WTC11 (cell line): ENCODE measurements around the gene DYNLL1. TPM values are rescaled to one million over a fixed set of nuclear protein-coding genes. Genes with fewer than 3 reads are reported as not detected.

Experiments
- ATAC-seq: fragments of 200-7000 bp; cut with Tn5 transposase; 2 replicates; pipeline ENCODE4 v1.10.0; 2021; ENCODE audit warnings: mild to moderate bottlenecking, moderate library complexity
- CTCF ChIA-PET: fragments of 300-600 bp; sonication (Branson Sonifier 250); formaldehyde crosslinking; loops from one replicate; lab custom pipeline; 2021; ENCODE audit warnings: antibody characterized with exemption; lab: Charles Lee
- POLR2A ChIA-PET: fragments of 350-600 bp; sonication (Branson Sonifier 250); formaldehyde crosslinking; loops from one replicate; lab custom pipeline; 2021; ENCODE audit warnings: antibody characterized with exemption; lab: Charles Lee
- DNase-seq: peaks from one replicate; pipeline ENCODE4 v3.0.0; 2021; ENCODE audit warnings: low spot score
- H3K27ac Mint-ChIP-seq: 2 replicates; pipeline ENCODE4 v1.8.0; 2021; ENCODE audit warnings: mixed read lengths
- H3K27me3 Mint-ChIP-seq: 2 replicates; pipeline ENCODE4 v1.8.0; 2021; ENCODE audit warnings: low read depth, mild to moderate bottlenecking, moderate library complexity, mixed read lengths
- H3K36me3 Mint-ChIP-seq: 2 replicates; pipeline ENCODE4 v1.8.0; 2021; ENCODE audit warnings: mixed read lengths
- H3K4me1 Mint-ChIP-seq: 2 replicates; pipeline ENCODE4 v1.8.0; 2022; ENCODE audit warnings: mixed read lengths
- H3K4me3 Mint-ChIP-seq: 2 replicates; pipeline ENCODE4 v1.8.0; 2021; ENCODE audit warnings: mild to moderate bottlenecking, moderate library complexity, mixed read lengths
- H3K9me3 Mint-ChIP-seq: 2 replicates; pipeline ENCODE4 v1.8.0; 2021; ENCODE audit warnings: mixed read lengths
- CREM ChIP-seq: sonication (generic); formaldehyde crosslinking; IDR thresholded peaks from 2 replicates; pipeline ENCODE4 v1.8.1; 2022; ENCODE audit warnings: mild to moderate bottlenecking, missing genetic modification reagents, moderate library complexity
- EMX1 ChIP-seq: fragments of 250-450 bp; sonication (Bioruptor Pico); IDR thresholded peaks from 2 replicates; pipeline ENCODE4 v1.8.0; 2021; ENCODE audit warnings: mild to moderate bottlenecking
- ESRRA ChIP-seq: sonication (generic); formaldehyde crosslinking; IDR thresholded peaks from 2 replicates; pipeline ENCODE4 v1.8.1; 2022; ENCODE audit warnings: mild to moderate bottlenecking, missing genetic modification reagents, borderline replicate concordance
- IRF2 ChIP-seq: sonication (generic); formaldehyde crosslinking; IDR thresholded peaks from 2 replicates; pipeline ENCODE4 v1.8.0; 2022; ENCODE audit warnings: low read depth, missing genetic modification reagents, borderline replicate concordance
- JAZF1 ChIP-seq: fragments of 250-450 bp; sonication (Bioruptor Pico); IDR thresholded peaks from 2 replicates; pipeline ENCODE4 v1.9.0; 2021; ENCODE audit warnings: moderate library complexity, mild to moderate bottlenecking, inconsistent platforms
- MXD4 ChIP-seq: fragments of 250-450 bp; sonication (Bioruptor Pico); IDR thresholded peaks from 2 replicates; pipeline ENCODE4 v1.8.0; 2021; ENCODE audit warnings: mild to moderate bottlenecking, moderate library complexity, borderline replicate concordance
- MYBL2 ChIP-seq: sonication (generic); formaldehyde crosslinking; IDR thresholded peaks from 2 replicates; pipeline ENCODE4 v1.8.1; 2023; ENCODE audit warnings: mild to moderate bottlenecking, moderate library complexity, missing genetic modification reagents
- SP1 ChIP-seq: sonication (generic); formaldehyde crosslinking; conservative IDR thresholded peaks from 2 replicates; pipeline ENCODE4 v1.8.1; 2022; ENCODE audit warnings: missing genetic modification reagents
- TP53 ChIP-seq: sonication (generic); formaldehyde crosslinking; IDR thresholded peaks from 2 replicates; pipeline ENCODE4 v1.8.1; 2023; ENCODE audit warnings: mild to moderate bottlenecking, missing genetic modification reagents
- ZNF138 ChIP-seq: sonication (generic); formaldehyde crosslinking; conservative IDR thresholded peaks from 2 replicates; pipeline ENCODE4 v1.8.1; 2022; ENCODE audit warnings: mild to moderate bottlenecking, moderate library complexity, missing genetic modification reagents
- ZNF396 ChIP-seq: fragments of 250-450 bp; sonication (Bioruptor Pico); IDR thresholded peaks from 2 replicates; pipeline ENCODE4 v1.8.0; 2021; ENCODE audit warnings: mild to moderate bottlenecking, moderate library complexity, borderline replicate concordance
- ZNF423 ChIP-seq: fragments of 250-450 bp; sonication (Bioruptor Pico); IDR thresholded peaks from 2 replicates; pipeline ENCODE4 v2.1.2; 2022; ENCODE audit warnings: mild to moderate bottlenecking, moderate library complexity
- ZNF671 ChIP-seq: fragments of 250-450 bp; sonication (Bioruptor Pico); IDR thresholded peaks from 2 replicates; pipeline ENCODE4 v1.8.0; 2021; ENCODE audit warnings: mild to moderate bottlenecking
- total RNA-seq: library from RNA; stranded (reverse); gene quantifications from 3 replicates; pipeline ENCODE4 v1.2.3, GENCODE V29; 2021
- TF ChIP-seq, protein P1 (sequence below): sonication (generic); formaldehyde crosslinking; IDR thresholded peaks from 2 replicates; pipeline ENCODE4 v1.8.1; 2022; ENCODE audit warnings: low read depth, mild to moderate bottlenecking, moderate library complexity, missing genetic modification reagents, borderline replicate concordance
- TF ChIP-seq, protein P2 (sequence below): sonication (generic); formaldehyde crosslinking; IDR thresholded peaks from 2 replicates; pipeline ENCODE4 v1.8.1; 2023; ENCODE audit warnings: mild to moderate bottlenecking, missing genetic modification reagents, moderate library complexity
- TF ChIP-seq, protein P3 (sequence below): fragments of 250-450 bp; sonication (Bioruptor Pico); IDR thresholded peaks from 2 replicates; pipeline ENCODE4 v1.9.0; 2021; ENCODE audit warnings: mild to moderate bottlenecking
- TF ChIP-seq, protein P4 (sequence below): sonication (generic); formaldehyde crosslinking; IDR thresholded peaks from 2 replicates; pipeline ENCODE4 v1.8.0; 2022; ENCODE audit warnings: mild to moderate bottlenecking, missing genetic modification reagents
- TF ChIP-seq, protein P5 (sequence below): sonication (generic); formaldehyde crosslinking; IDR thresholded peaks from 2 replicates; pipeline ENCODE4 v1.8.0; 2022; ENCODE audit warnings: missing genetic modification reagents
- TF ChIP-seq, protein P6 (sequence below): sonication (generic); formaldehyde crosslinking; IDR thresholded peaks from 2 replicates; pipeline ENCODE4 v1.8.1; 2022; ENCODE audit warnings: low read depth, missing genetic modification reagents, borderline replicate concordance

DYNLL1 gene
- total RNA-seq, 1 experiment from 2014 or later: 327 TPM

DNA sequence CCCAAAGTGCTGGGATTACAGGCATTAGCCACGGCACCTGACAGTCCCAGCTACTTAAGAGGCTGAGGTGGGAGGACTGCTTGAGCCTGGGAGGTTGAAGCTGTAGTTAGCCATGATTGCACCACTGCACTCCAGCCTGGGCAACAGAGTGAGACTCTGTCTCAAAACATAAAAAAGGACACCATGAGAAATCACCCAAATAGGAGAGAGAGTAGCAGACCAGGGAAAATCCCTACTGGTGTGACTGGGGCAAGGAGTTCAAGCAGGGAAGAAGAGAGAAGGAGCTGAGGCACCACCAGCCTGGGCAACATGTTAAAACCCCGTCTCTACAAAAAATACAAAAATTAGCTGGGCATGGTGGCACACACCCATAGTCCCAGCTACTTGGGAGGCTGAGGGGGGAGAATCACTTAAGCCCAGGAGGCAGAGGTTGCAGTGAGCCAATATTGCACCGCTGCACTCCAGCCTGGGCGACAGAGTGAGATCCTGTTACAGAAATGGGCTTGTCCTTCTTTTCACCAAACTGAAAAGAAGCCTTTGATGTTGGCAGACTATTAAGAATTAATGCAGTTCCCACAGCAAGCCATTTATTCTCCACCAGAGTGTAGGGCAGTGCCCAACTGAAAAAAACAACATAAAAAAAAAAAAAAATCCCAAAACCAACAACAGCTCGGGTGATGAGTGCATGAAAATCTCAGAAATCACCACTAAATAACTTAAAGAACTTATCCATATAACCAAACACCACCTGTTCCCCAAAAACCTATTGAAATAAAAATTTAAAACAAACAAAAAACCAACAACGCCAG, 21.9 kb upstream of the DYNLL1 start:
- CTCF ChIA-PET: interaction anchor here (0.7 to 3.0 kb wide), 8 partner anchors 17 to 175 kb away, joined by 3 to 10 read pairs (median 4); partner anchors contain the start of genes DYNLL1 and SIRT4
- Mint-ChIP-seq H3K36me3 (no peaks in the 10 kb centered on the region), H3K9me3 (no peaks in the 10 kb centered on the region), H3K4me3 (no peak overlapping the region), H3K27ac (peak overlapping the region; percentile 77; the same call in 1 of the 2 replicates), H3K27me3 (no peaks in the 10 kb centered on the region), H3K4me1 (peaks cover 14% of the 10 kb centered on the region)
- DNase-seq (no peak), ATAC-seq (no peak)
- POLR2A ChIA-PET: interaction anchor here (0.6 kb wide), 2 partner anchors 181 to 1080 kb away, joined by 3 to 5 read pairs; no protein-coding TSS in a partner anchor
- TF ChIP-seq, protein P1, sequence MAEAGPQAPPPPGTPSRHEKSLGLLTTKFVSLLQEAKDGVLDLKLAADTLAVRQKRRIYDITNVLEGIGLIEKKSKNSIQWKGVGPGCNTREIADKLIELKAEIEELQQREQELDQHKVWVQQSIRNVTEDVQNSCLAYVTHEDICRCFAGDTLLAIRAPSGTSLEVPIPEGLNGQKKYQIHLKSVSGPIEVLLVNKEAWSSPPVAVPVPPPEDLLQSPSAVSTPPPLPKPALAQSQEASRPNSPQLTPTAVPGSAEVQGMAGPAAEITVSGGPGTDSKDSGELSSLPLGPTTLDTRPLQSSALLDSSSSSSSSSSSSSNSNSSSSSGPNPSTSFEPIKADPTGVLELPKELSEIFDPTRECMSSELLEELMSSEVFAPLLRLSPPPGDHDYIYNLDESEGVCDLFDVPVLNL: no peak
- TF ChIP-seq MXD4 (CRISPR knock-in tag): no peak
- TF ChIP-seq, protein P2, sequence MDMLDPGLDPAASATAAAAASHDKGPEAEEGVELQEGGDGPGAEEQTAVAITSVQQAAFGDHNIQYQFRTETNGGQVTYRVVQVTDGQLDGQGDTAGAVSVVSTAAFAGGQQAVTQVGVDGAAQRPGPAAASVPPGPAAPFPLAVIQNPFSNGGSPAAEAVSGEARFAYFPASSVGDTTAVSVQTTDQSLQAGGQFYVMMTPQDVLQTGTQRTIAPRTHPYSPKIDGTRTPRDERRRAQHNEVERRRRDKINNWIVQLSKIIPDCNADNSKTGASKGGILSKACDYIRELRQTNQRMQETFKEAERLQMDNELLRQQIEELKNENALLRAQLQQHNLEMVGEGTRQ: no peak
- TF ChIP-seq ESRRA (CRISPR knock-in tag): no peak
- TF ChIP-seq ZNF671 (CRISPR knock-in tag): no peak
- TF ChIP-seq, protein P3, sequence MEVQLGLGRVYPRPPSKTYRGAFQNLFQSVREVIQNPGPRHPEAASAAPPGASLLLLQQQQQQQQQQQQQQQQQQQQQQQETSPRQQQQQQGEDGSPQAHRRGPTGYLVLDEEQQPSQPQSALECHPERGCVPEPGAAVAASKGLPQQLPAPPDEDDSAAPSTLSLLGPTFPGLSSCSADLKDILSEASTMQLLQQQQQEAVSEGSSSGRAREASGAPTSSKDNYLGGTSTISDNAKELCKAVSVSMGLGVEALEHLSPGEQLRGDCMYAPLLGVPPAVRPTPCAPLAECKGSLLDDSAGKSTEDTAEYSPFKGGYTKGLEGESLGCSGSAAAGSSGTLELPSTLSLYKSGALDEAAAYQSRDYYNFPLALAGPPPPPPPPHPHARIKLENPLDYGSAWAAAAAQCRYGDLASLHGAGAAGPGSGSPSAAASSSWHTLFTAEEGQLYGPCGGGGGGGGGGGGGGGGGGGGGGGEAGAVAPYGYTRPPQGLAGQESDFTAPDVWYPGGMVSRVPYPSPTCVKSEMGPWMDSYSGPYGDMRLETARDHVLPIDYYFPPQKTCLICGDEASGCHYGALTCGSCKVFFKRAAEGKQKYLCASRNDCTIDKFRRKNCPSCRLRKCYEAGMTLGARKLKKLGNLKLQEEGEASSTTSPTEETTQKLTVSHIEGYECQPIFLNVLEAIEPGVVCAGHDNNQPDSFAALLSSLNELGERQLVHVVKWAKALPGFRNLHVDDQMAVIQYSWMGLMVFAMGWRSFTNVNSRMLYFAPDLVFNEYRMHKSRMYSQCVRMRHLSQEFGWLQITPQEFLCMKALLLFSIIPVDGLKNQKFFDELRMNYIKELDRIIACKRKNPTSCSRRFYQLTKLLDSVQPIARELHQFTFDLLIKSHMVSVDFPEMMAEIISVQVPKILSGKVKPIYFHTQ (CRISPR knock-in tag): no peak
- TF ChIP-seq CREM (CRISPR knock-in tag): no peak
- no peak for TF ChIP-seq JAZF1
- TF ChIP-seq MYBL2 (CRISPR knock-in tag): no peak
- no peak for TF ChIP-seq ZNF396
- TF ChIP-seq EMX1: no peak
- TF ChIP-seq, protein P4, sequence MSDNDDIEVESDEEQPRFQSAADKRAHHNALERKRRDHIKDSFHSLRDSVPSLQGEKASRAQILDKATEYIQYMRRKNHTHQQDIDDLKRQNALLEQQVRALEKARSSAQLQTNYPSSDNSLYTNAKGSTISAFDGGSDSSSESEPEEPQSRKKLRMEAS (CRISPR knock-in tag): no peak
- TF ChIP-seq IRF2 (CRISPR knock-in tag): no peak
- TF ChIP-seq, protein P5, sequence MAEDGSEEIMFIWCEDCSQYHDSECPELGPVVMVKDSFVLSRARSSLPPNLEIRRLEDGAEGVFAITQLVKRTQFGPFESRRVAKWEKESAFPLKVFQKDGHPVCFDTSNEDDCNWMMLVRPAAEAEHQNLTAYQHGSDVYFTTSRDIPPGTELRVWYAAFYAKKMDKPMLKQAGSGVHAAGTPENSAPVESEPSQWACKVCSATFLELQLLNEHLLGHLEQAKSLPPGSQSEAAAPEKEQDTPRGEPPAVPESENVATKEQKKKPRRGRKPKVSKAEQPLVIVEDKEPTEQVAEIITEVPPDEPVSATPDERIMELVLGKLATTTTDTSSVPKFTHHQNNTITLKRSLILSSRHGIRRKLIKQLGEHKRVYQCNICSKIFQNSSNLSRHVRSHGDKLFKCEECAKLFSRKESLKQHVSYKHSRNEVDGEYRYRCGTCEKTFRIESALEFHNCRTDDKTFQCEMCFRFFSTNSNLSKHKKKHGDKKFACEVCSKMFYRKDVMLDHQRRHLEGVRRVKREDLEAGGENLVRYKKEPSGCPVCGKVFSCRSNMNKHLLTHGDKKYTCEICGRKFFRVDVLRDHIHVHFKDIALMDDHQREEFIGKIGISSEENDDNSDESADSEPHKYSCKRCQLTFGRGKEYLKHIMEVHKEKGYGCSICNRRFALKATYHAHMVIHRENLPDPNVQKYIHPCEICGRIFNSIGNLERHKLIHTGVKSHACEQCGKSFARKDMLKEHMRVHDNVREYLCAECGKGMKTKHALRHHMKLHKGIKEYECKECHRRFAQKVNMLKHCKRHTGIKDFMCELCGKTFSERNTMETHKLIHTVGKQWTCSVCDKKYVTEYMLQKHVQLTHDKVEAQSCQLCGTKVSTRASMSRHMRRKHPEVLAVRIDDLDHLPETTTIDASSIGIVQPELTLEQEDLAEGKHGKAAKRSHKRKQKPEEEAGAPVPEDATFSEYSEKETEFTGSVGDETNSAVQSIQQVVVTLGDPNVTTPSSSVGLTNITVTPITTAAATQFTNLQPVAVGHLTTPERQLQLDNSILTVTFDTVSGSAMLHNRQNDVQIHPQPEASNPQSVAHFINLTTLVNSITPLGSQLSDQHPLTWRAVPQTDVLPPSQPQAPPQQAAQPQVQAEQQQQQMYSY: no peak
- no peak for TF ChIP-seq SP1 (CRISPR knock-in tag)
- no peak for TF ChIP-seq ZNF423 (CRISPR knock-in tag)
- TF ChIP-seq, protein P6, sequence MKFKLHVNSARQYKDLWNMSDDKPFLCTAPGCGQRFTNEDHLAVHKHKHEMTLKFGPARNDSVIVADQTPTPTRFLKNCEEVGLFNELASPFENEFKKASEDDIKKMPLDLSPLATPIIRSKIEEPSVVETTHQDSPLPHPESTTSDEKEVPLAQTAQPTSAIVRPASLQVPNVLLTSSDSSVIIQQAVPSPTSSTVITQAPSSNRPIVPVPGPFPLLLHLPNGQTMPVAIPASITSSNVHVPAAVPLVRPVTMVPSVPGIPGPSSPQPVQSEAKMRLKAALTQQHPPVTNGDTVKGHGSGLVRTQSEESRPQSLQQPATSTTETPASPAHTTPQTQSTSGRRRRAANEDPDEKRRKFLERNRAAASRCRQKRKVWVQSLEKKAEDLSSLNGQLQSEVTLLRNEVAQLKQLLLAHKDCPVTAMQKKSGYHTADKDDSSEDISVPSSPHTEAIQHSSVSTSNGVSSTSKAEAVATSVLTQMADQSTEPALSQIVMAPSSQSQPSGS (CRISPR knock-in tag): no peak
- no peak for TF ChIP-seq ZNF138 (CRISPR knock-in tag)
- TF ChIP-seq TP53 (CRISPR knock-in tag): no peak
- TF ChIP-seq, all 79 proteins: peak for 0
